Activated CD4-positive, alpha-beta memory T cell treated with anti-CD3 and anti-CD28 coated beads, Interleukin-2, amount 10 ng/mL, durations not matched to agents 7 days and 5 days (primary cell): ENCODE measurements around the gene ATP1A1. TPM values are rescaled to one million over a fixed set of nuclear protein-coding genes. Genes with fewer than 3 reads are reported as not detected.
A peak's percentile ranks its signal among the peaks of the same experiment; 100 is the strongest.

ENCODE experiments used
- CTCF ChIA-PET: fragments of 350-600 bp; sonication (Branson Sonifier 250); formaldehyde crosslinking; loops from one replicate; lab custom pipeline; 2021; ENCODE audit warnings: antibody characterized with exemption, inconsistent platforms; lab: Charles Lee
- POLR2A ChIA-PET: fragments of 350-600 bp; sonication (Branson Sonifier 250); formaldehyde crosslinking; loops from one replicate; lab custom pipeline; 2021; ENCODE audit warnings: antibody characterized with exemption; lab: Charles Lee
- DNase-seq: peaks from one replicate; pipeline ENCODE4 v3.0.0-alpha.2; 2020
- H3K27ac Mint-ChIP-seq: one replicate; pipeline ENCODE4 v1.8.0; 2021; ENCODE audit warnings: mild to moderate bottlenecking, mixed read lengths
- H3K27me3 Mint-ChIP-seq: one replicate; pipeline ENCODE4 v1.8.0; 2021; ENCODE audit warnings: mixed read lengths
- H3K36me3 Mint-ChIP-seq: one replicate; pipeline ENCODE4 v1.8.0; 2021; ENCODE audit warnings: low read depth, mixed read lengths
- H3K4me1 Mint-ChIP-seq: one replicate; pipeline ENCODE4 v1.8.0; 2021; ENCODE audit warnings: mixed read lengths
- H3K4me3 Mint-ChIP-seq: one replicate; pipeline ENCODE4 v1.8.0; 2021; ENCODE audit warnings: mild to moderate bottlenecking, mixed read lengths
- H3K9me3 Mint-ChIP-seq: one replicate; pipeline ENCODE4 v1.8.0; 2021; ENCODE audit warnings: mixed read lengths
- total RNA-seq, 2 experiments: library from RNA; stranded (reverse); gene quantifications; one replicate each; pipeline ENCODE4 v1.2.3, GENCODE V29; 2021

Gene ATP1A1
- total RNA-seq: 100 to 1,000 TPM; 238 to 241 TPM

- Mint-ChIP-seq H3K9me3 (no peaks in the 10 kb centered on the region), H3K27me3 (peaks cover 26% of the 10 kb centered on the region), H3K4me1 (peaks cover 44% of the 10 kb centered on the region), H3K27ac (peak within 1 kb of the TSS; percentile 89), H3K4me3 (peak within 1 kb of the TSS; percentile 98), H3K36me3 (peaks cover 20% of the 10 kb centered on the region)
- POLR2A ChIA-PET: interaction anchor here (0.6 to 2.9 kb wide), 10 partner anchors 9 to 1309 kb away, joined by 3 to 15 read pairs (median 6); no protein-coding TSS in a partner anchor
- CTCF ChIA-PET: interaction anchor here (0.8 to 1.2 kb wide), 2 partner anchors 126 to 132 kb away, joined by 3 to 4 read pairs; no protein-coding TSS in a partner anchor
- DNase-seq: peak; percentile 98
Measured at GRCh38 chr1:116372651-116373430, at the start of gene ATP1A1. Gene ATP1A1, plus strand, starts transcription at chr1:116373244. Its CDS starts 268 bp downstream, at chr1:116373512.

- POLR2A ChIA-PET: no interaction called here
- Mint-ChIP-seq H3K4me3 (no peak overlapping the region), H3K4me1 (peaks cover 40% of the 10 kb centered on the region), H3K27me3 (no peaks in the 10 kb centered on the region), H3K27ac (no peak overlapping the region), H3K9me3 (no peaks in the 10 kb centered on the region), H3K36me3 (no peaks in the 10 kb centered on the region)
- DNase-seq: no peak
- CTCF ChIA-PET: no interaction called here
Measured at GRCh38 chr1:116323491-116323890, 49.6 kb upstream of the ATP1A1 start.

GRCh38 chr1:116324411-116324810 lies 48.6 kb upstream of the ATP1A1 start:
- H3K27ac Mint-ChIP-seq: peak overlapping the region; percentile 53
- no peaks in the 10 kb centered on the region for H3K27me3 Mint-ChIP-seq
- peaks cover 40% of the 10 kb centered on the region for H3K4me1 Mint-ChIP-seq
- CTCF ChIA-PET: interaction anchor here (1.3 to 1.7 kb wide), 2 partner anchors 161 to 165 kb away, joined by 3 to 6 read pairs; no protein-coding TSS in a partner anchor
- no peak for DNase-seq
- H3K9me3 Mint-ChIP-seq: no peaks in the 10 kb centered on the region
- H3K36me3 Mint-ChIP-seq: no peaks in the 10 kb centered on the region
- H3K4me3 Mint-ChIP-seq: no peak overlapping the region
- POLR2A ChIA-PET: interaction anchor here (1.2 kb wide), 1 partner anchor 11 kb away, joined by 3 read pairs; no protein-coding TSS in a partner anchor

- H3K9me3 Mint-ChIP-seq: no peaks in the 10 kb centered on the region
- no peak overlapping the region for H3K4me3 Mint-ChIP-seq
- H3K4me1 Mint-ChIP-seq: peaks cover 40% of the 10 kb centered on the region
- POLR2A ChIA-PET: interaction anchor here (1.2 to 2.0 kb wide), 4 partner anchors 12 to 94 kb away, joined by 3 to 10 read pairs (median 4); partner anchors contain the start of gene ATP1A1
- DNase-seq: no peak
- no peaks in the 10 kb centered on the region for H3K27me3 Mint-ChIP-seq
- no peaks in the 10 kb centered on the region for H3K36me3 Mint-ChIP-seq
- peak overlapping the region; percentile 53 for H3K27ac Mint-ChIP-seq
- CTCF ChIA-PET: interaction anchor here (1.3 to 1.7 kb wide), 2 partner anchors 160 to 166 kb away, joined by 3 to 6 read pairs; no protein-coding TSS in a partner anchor
Measured at GRCh38 chr1:116325104-116325503, 47.9 kb upstream of the ATP1A1 start.

GRCh38 chr1:116325922-116326321 lies 47.1 kb upstream of the ATP1A1 start:
- CTCF ChIA-PET: interaction anchor here (1.1 to 1.3 kb wide), 2 partner anchors 166 to 173 kb away, joined by 3 read pairs; no protein-coding TSS in a partner anchor
- H3K4me3 Mint-ChIP-seq: peak overlapping the region; percentile 25
- H3K27ac Mint-ChIP-seq: peak overlapping the region; percentile 94
- peaks cover 39% of the 10 kb centered on the region for H3K4me1 Mint-ChIP-seq
- no peaks in the 10 kb centered on the region for H3K36me3 Mint-ChIP-seq
- no peaks in the 10 kb centered on the region for H3K9me3 Mint-ChIP-seq
- POLR2A ChIA-PET: interaction anchor here (1.1 to 2.0 kb wide), 4 partner anchors 10 to 93 kb away, joined by 3 to 10 read pairs (median 4); partner anchors contain the start of gene ATP1A1
- peak; percentile 51 for DNase-seq
- no peaks in the 10 kb centered on the region for H3K27me3 Mint-ChIP-seq

GRCh38 chr1:116326486-116326885 lies 46.6 kb upstream of the ATP1A1 start:
- peaks cover 34% of the 10 kb centered on the region for H3K4me1 Mint-ChIP-seq

GRCh38 chr1:116328671-116329070 lies 44.4 kb upstream of the ATP1A1 start:
- Mint-ChIP-seq H3K27me3 (no peaks in the 10 kb centered on the region), H3K4me1 (peaks cover 22% of the 10 kb centered on the region), H3K4me3 (no peak overlapping the region), H3K36me3 (no peaks in the 10 kb centered on the region), H3K27ac (no peak overlapping the region), H3K9me3 (no peaks in the 10 kb centered on the region)
- ChIA-PET CTCF (no interaction called here), POLR2A (no interaction called here)
- no peak for DNase-seq

More at GRCh38 chr1:116326486-116326885, 46.6 kb upstream of the ATP1A1 start:
- H3K9me3 Mint-ChIP-seq: no peaks in the 10 kb centered on the region
- CTCF ChIA-PET: interaction anchor here (0.7 to 1.1 kb wide), 2 partner anchors 75 to 173 kb away, joined by 3 read pairs; no protein-coding TSS in a partner anchor
- H3K36me3 Mint-ChIP-seq: no peaks in the 10 kb centered on the region
- no peak for DNase-seq
- H3K27ac Mint-ChIP-seq: peak overlapping the region; percentile 94
- H3K27me3 Mint-ChIP-seq: no peaks in the 10 kb centered on the region
- POLR2A ChIA-PET: interaction anchor here (0.7 to 2.0 kb wide), 5 partner anchors 10 to 683 kb away, joined by 3 to 10 read pairs (median 3); partner anchors contain the start of gene ATP1A1
- H3K4me3 Mint-ChIP-seq: peak overlapping the region; percentile 25

GRCh38 chr1:116329524-116330341 lies 43.3 kb upstream of the ATP1A1 start:
- Mint-ChIP-seq H3K27me3 (peaks cover 2% of the 10 kb centered on the region), H3K27ac (no peak overlapping the region), H3K4me3 (no peak overlapping the region), H3K9me3 (no peaks in the 10 kb centered on the region), H3K4me1 (peaks cover 19% of the 10 kb centered on the region), H3K36me3 (no peaks in the 10 kb centered on the region)
- ChIA-PET CTCF (no interaction called here), POLR2A (no interaction called here)
- no peak for DNase-seq

- Mint-ChIP-seq H3K9me3 (no peaks in the 10 kb centered on the region), H3K27ac (no peak overlapping the region), H3K27me3 (peaks cover 2% of the 10 kb centered on the region), H3K4me3 (no peak overlapping the region), H3K4me1 (peaks cover 14% of the 10 kb centered on the region), H3K36me3 (no peaks in the 10 kb centered on the region)
- ChIA-PET CTCF (no interaction called here), POLR2A (no interaction called here)
- no peak for DNase-seq
Measured at GRCh38 chr1:116330342-116330652, 42.7 kb upstream of the ATP1A1 start.

GRCh38 chr1:116330846-116331245 lies 42.2 kb upstream of the ATP1A1 start:
- Mint-ChIP-seq H3K27me3 (peaks cover 2% of the 10 kb centered on the region), H3K36me3 (no peaks in the 10 kb centered on the region), H3K4me3 (no peak overlapping the region), H3K9me3 (no peaks in the 10 kb centered on the region), H3K4me1 (peaks cover 9% of the 10 kb centered on the region), H3K27ac (no peak overlapping the region)
- POLR2A ChIA-PET: no interaction called here
- DNase-seq: no peak
- CTCF ChIA-PET: interaction anchor here (1.0 kb wide), 1 partner anchor 192 kb away, joined by 3 read pairs; no protein-coding TSS in a partner anchor

GRCh38 chr1:116331523-116331922 lies 41.5 kb upstream of the ATP1A1 start:
- ChIA-PET POLR2A (no interaction called here), CTCF (interaction anchor here (1.0 kb wide), 1 partner anchor 193 kb away, joined by 3 read pairs; no protein-coding TSS in a partner anchor)
- Mint-ChIP-seq H3K4me1 (peaks cover 2% of the 10 kb centered on the region), H3K9me3 (no peaks in the 10 kb centered on the region), H3K36me3 (no peaks in the 10 kb centered on the region), H3K4me3 (no peak overlapping the region), H3K27me3 (peaks cover 4% of the 10 kb centered on the region), H3K27ac (no peak overlapping the region)
- no peak for DNase-seq

GRCh38 chr1:116332451-116332850 lies 40.6 kb upstream of the ATP1A1 start:
- H3K4me1 Mint-ChIP-seq: no peaks in the 10 kb centered on the region
- H3K9me3 Mint-ChIP-seq: no peaks in the 10 kb centered on the region
- no peak overlapping the region for H3K4me3 Mint-ChIP-seq
- peaks cover 4% of the 10 kb centered on the region for H3K27me3 Mint-ChIP-seq
- H3K27ac Mint-ChIP-seq: no peak overlapping the region
- CTCF ChIA-PET: no interaction called here
- no peak for DNase-seq
- no peaks in the 10 kb centered on the region for H3K36me3 Mint-ChIP-seq
- POLR2A ChIA-PET: no interaction called here
